Cardiac muscle cell (in vitro differentiated cells and primary cell): Measurements from ENCODE around the gene TOPAZ1. TPM values are rescaled to one million over a fixed set of nuclear protein-coding genes. Genes with fewer than 3 reads are reported as not detected.

Experiments used
- DNase-seq, 2 donors: peaks; one replicate each; pipeline versions ENCODE4 v3.0.0 to v3.0.0-alpha.2; 2010 to 2017; ENCODE audit warnings: low read depth in 1 of 2, low spot score in 1 of 2
- H3K27ac ChIP-seq: fragments of 200-600 bp; sonication (generic); 2 replicates; pipeline ENCODE4 v1.5.1; 2016
- H3K27me3 ChIP-seq: fragments of 200-600 bp; sonication (generic); 2 replicates; pipeline ENCODE4 v1.6.0; 2016; ENCODE audit warnings: control low read depth
- H3K36me3 ChIP-seq: fragments of 200-600 bp; sonication (generic); 2 replicates; pipeline ENCODE4 v1.5.1; 2016; ENCODE audit warnings: control low read depth
- H3K4me1 ChIP-seq: fragments of 200-600 bp; sonication (generic); 2 replicates; pipeline ENCODE4 v1.8.1; 2017; ENCODE audit warnings: low read depth, mild to moderate bottlenecking, mixed run types
- H3K4me3 ChIP-seq: fragments of 200-600 bp; sonication (generic); 2 replicates; pipeline ENCODE4 v1.5.1; 2016; ENCODE audit warnings: mild to moderate bottlenecking
- H3K9me3 ChIP-seq: fragments of 200-600 bp; sonication (generic); 2 replicates; pipeline ENCODE4 v1.5.1; 2017; ENCODE audit warnings: low read depth, mild to moderate bottlenecking, control low read depth
- polyA plus RNA-seq: library from polyadenylated mRNA; unstranded; fragments of >200 nt; fragmentation: Nextera tagmentation; extraction: Ambion mirVana; gene quantifications from 2 replicates; pipeline ENCODE4 v1.2.1, GENCODE V29; 2016
- total RNA-seq: library from RNA; depleted of rRNA; stranded (reverse); fragments of >200 nt; gene quantifications from 2 replicates; pipeline ENCODE4 v1.2.3, GENCODE V29; 2016
- TF ChIP-seq, protein P1 (sequence below): IDR thresholded peaks from 2 replicates; pipeline ENCODE4 v1.5.1; 2012; ENCODE audit warnings: low read depth, mild to moderate bottlenecking, low read length

Gene TOPAZ1
- total and polyA plus RNA-seq, 2 experiments from 2014 or later: not detected

DNA sequence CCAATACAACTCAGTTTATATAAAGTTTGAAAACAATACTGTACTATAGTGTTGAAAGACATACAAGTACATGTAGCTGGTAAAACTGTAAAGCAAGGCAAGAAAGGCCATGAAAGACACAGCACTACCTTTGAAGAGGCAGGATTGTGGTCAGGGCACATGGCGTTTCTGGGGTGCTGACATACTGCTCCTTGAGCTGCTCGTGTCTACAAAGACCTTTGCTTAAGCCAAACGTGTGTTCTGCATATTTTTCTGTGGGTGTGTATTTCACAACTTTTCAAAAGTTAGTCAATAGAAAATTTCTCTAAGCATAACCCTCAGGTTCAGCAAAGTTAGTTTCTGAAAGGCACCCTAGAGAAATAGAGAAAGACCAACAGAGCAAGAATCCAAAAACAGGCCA is 14.1 kb upstream of the TOPAZ1 start:
- Histone ChIP-seq H3K27me3 (peaks cover 24% of the 10 kb centered on the region), H3K27ac (no peak overlapping the region), H3K4me1 (no peaks in the 10 kb centered on the region), H3K4me3 (no peak overlapping the region), H3K9me3 (no peaks in the 10 kb centered on the region), H3K36me3 (no peaks in the 10 kb centered on the region)
- no peak for DNase-seq
- TF ChIP-seq, protein P1, sequence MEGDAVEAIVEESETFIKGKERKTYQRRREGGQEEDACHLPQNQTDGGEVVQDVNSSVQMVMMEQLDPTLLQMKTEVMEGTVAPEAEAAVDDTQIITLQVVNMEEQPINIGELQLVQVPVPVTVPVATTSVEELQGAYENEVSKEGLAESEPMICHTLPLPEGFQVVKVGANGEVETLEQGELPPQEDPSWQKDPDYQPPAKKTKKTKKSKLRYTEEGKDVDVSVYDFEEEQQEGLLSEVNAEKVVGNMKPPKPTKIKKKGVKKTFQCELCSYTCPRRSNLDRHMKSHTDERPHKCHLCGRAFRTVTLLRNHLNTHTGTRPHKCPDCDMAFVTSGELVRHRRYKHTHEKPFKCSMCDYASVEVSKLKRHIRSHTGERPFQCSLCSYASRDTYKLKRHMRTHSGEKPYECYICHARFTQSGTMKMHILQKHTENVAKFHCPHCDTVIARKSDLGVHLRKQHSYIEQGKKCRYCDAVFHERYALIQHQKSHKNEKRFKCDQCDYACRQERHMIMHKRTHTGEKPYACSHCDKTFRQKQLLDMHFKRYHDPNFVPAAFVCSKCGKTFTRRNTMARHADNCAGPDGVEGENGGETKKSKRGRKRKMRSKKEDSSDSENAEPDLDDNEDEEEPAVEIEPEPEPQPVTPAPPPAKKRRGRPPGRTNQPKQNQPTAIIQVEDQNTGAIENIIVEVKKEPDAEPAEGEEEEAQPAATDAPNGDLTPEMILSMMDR: no peak

DNA sequence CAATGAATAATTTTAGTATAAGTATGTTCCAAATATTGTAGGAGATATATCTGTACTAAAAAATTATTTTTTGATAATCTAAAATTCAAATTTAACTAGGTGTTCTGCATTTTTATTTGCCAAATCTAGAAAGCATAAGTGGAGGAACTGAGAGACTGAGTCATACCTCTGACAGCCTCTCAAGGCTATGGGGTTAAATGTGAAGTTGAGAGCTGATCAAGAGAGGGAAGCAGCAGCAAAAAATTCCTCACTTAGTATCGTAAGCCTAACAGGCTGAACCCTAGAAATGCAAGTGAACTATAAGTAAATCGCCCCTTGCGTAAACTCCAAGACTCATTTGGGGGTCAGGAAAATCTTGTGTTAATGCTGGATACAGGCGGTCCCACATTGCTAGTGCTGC is 12.8 kb upstream of the TOPAZ1 start:
- H3K9me3 ChIP-seq: no peaks in the 10 kb centered on the region
- DNase-seq: no peak
- no peak overlapping the region for H3K4me3 ChIP-seq
- TF ChIP-seq, protein P1: no peak
- H3K27me3 ChIP-seq: peaks cover 20% of the 10 kb centered on the region
- no peaks in the 10 kb centered on the region for H3K4me1 ChIP-seq
- H3K27ac ChIP-seq: no peak overlapping the region
- no peaks in the 10 kb centered on the region for H3K36me3 ChIP-seq

DNA sequence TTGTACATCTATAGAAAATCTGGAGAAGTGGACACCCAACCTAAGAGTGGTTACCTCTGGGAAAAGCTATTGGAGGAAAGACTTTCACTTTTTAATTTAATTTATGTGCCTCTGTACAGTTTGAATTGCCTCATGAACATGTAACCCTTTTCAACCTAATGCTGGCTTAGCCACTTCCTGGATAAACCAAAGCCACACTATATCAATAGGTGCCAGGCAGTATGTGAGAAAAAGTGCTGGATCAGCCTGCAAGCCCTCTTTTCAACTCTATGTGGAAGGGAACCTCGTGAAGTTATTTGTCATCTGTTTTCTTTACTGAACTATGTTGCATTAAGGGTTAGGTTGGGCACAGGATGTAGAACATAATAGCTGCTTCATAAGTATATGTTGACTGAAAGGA is 9.3 kb upstream of the TOPAZ1 start:
- H3K27ac ChIP-seq: no peak overlapping the region
- no peaks in the 10 kb centered on the region for H3K9me3 ChIP-seq
- no peaks in the 10 kb centered on the region for H3K36me3 ChIP-seq
- TF ChIP-seq, protein P1: no peak
- H3K4me1 ChIP-seq: peaks cover 5% of the 10 kb centered on the region
- peaks cover 7% of the 10 kb centered on the region for H3K27me3 ChIP-seq
- H3K4me3 ChIP-seq: no peak overlapping the region
- no peak for DNase-seq

DNA sequence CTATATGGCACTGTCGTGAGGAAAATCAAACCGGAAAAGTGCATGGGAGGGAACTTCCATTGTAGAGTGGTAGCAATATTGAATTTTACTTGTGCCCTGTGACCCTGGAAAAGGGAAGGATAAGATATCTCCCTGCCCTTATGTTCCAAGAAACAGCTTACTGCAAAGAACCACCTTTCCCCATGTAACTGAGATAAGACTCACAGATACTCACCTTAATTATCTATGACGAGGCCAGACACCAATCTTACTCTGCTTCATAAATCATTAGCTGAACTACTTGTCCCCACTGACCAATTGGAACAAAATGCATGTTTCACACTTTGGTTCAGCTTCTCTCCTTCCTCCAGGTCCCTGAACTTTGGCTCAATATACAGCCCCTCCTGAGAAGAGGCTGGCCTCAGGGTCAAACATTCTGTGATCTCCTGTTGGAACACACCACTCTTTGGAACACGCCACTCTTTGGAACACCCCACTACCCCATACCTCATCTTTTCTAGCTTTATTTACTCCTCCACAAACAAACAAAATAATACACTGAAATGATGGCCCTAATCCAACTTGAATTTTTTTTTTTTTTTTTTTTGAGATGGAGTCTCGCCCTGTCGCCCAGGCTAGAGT is 6.9 kb upstream of the TOPAZ1 start:
- Histone ChIP-seq H3K4me3 (no peak overlapping the region), H3K36me3 (no peaks in the 10 kb centered on the region), H3K4me1 (peaks cover 5% of the 10 kb centered on the region), H3K27ac (no peak overlapping the region), H3K27me3 (no peaks in the 10 kb centered on the region), H3K9me3 (no peaks in the 10 kb centered on the region)
- DNase-seq: no peak
- TF ChIP-seq, protein P1: no peak

DNA sequence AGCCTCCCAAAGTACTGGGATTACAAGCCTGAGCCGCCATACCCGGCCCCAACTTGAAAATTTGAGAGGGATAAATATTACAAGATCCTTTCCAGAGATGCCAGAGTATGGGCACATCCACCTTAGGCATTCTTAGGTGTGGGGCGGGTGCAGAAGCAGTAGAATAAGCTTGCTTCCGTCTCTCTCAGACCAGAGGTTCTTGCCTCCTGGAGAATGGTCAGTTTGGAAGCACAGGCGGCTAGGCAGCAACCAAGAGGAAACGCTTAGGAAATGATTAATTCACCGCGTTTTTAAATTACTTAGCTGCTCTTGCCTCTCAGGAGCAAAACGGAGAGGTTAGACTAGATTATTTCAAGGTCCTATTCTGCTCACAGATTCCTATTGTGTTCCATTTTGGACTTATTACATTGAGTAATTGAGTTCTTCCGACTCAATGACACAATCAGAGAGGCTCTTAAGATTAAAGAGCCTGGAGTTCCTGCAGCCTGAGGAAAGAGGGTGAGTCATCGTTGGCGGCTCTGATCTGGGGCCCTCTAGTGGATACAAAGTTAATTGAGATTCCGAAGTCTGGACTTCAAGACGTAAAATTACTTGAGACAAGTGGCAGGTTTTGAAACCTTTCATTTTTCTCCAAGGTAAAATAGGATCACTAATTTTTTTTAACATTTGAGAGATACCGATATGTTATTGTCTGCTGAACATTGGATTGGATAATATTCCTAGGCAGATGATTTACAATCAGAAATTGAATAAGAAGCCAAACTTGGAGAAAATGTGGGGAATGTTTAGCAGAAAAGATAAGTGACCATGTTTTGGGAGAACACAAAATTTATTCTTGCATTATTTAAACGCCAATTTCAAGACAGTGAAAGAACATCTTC is 5.8 kb upstream of the TOPAZ1 start:
- H3K4me3 ChIP-seq: no peak overlapping the region
- no peaks in the 10 kb centered on the region for H3K36me3 ChIP-seq
- TF ChIP-seq, protein P1: peak; percentile 77
- DNase-seq: peak; percentile 87 to 93
- peaks cover 5% of the 10 kb centered on the region for H3K4me1 ChIP-seq
- no peaks in the 10 kb centered on the region for H3K9me3 ChIP-seq
- H3K27me3 ChIP-seq: no peaks in the 10 kb centered on the region
- no peak overlapping the region for H3K27ac ChIP-seq
